ENCODE data around the gene ZBTB33.

ZBTB33 gene

DNA sequence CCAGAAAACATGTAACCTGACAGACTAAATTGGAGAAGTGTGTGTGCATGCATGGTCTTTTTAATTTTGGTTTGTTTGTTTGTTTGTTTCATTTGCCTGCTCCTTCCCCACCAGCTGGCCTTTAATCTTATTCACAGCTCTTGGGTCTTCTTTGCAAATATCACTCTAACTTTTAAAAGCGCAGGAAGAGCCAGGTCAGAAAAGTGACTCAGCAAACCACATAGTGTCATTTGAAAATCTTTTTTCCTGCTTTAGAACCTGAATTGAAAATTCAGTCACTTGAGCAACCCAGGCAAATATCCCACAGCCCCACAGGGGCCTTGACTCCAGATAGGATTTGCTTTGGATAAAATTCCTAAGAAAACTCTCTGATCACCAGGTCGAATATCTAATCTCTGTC is 56.0 kb downstream of the ZBTB33 start:
- TF ChIP-seq, protein P1, sequence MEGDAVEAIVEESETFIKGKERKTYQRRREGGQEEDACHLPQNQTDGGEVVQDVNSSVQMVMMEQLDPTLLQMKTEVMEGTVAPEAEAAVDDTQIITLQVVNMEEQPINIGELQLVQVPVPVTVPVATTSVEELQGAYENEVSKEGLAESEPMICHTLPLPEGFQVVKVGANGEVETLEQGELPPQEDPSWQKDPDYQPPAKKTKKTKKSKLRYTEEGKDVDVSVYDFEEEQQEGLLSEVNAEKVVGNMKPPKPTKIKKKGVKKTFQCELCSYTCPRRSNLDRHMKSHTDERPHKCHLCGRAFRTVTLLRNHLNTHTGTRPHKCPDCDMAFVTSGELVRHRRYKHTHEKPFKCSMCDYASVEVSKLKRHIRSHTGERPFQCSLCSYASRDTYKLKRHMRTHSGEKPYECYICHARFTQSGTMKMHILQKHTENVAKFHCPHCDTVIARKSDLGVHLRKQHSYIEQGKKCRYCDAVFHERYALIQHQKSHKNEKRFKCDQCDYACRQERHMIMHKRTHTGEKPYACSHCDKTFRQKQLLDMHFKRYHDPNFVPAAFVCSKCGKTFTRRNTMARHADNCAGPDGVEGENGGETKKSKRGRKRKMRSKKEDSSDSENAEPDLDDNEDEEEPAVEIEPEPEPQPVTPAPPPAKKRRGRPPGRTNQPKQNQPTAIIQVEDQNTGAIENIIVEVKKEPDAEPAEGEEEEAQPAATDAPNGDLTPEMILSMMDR (IDR thresholded peaks at IDR 0.05; ENCODE audit: low read depth, low read length): no peak
- no peak overlapping the region for H3K4me3 ChIP-seq (ENCODE audit: low read depth, low read length)

Measured in WI38 (cell line).